SK-N-SH treated with all-trans-retinoic acid at 6 μM for 48 hours (cell line): Measurements from ENCODE around the gene FAM229A.

Source experiments
- ATAC-seq: fragments of 200-7000 bp; cut with Tn5 transposase; 3 replicates; pipeline ENCODE4 v1.9.1; 2020; ENCODE audit warnings: mild to moderate bottlenecking, moderate library complexity
- ARNTL ChIP-seq: fragments of 450-650 bp; formaldehyde crosslinking; IDR thresholded peaks from 2 replicates; pipeline ENCODE4 v1.5.0; 2020; ENCODE audit warnings: low read depth, mild to moderate bottlenecking, moderate library complexity, borderline replicate concordance
- BACH2 ChIP-seq: fragments of 250-450 bp; sonication (Bioruptor Pico); IDR thresholded peaks from 2 replicates; pipeline ENCODE4 v1.9.0; 2021; ENCODE audit warnings: mild to moderate bottlenecking, borderline replicate concordance
- CREB5 ChIP-seq: fragments of 250-450 bp; sonication (Bioruptor Pico); IDR thresholded peaks from 2 replicates; pipeline ENCODE4 v1.5.1; 2020; ENCODE audit warnings: low read depth, mild to moderate bottlenecking, moderate library complexity
- CSDC2 ChIP-seq: fragments of 250-450 bp; sonication (Bioruptor Pico); IDR thresholded peaks from 2 replicates; pipeline ENCODE4 v1.5.0; 2020; ENCODE audit warnings: mild to moderate bottlenecking, moderate library complexity
- ESRRG ChIP-seq: fragments of 250-450 bp; sonication (Bioruptor Pico); IDR thresholded peaks from 2 replicates; pipeline ENCODE4 v1.6.1; 2021; ENCODE audit warnings: mild to moderate bottlenecking
- GLIS3 ChIP-seq: fragments of 250-450 bp; sonication (Bioruptor Pico); IDR thresholded peaks from 2 replicates; pipeline ENCODE4 v1.5.0; 2020; ENCODE audit warnings: mild to moderate bottlenecking, moderate library complexity
- ISL1 ChIP-seq: fragments of 250-450 bp; sonication (Bioruptor Pico); IDR thresholded peaks from 2 replicates; pipeline ENCODE4 v2.1.2; 2022; ENCODE audit warnings: mild to moderate bottlenecking, moderate library complexity
- OSR1 ChIP-seq: fragments of 250-450 bp; sonication (Bioruptor Pico); IDR thresholded peaks from 2 replicates; pipeline ENCODE4 v1.8.0; 2022; ENCODE audit warnings: moderate library complexity, mild to moderate bottlenecking, inconsistent platforms
- PATZ1 ChIP-seq: fragments of 250-450 bp; sonication (Bioruptor Pico); IDR thresholded peaks from 2 replicates; pipeline ENCODE4 v1.8.0; 2020; ENCODE audit warnings: mild to moderate bottlenecking, moderate library complexity, borderline replicate concordance
- PPARA ChIP-seq: fragments of 250-450 bp; sonication (Bioruptor Pico); IDR thresholded peaks from 2 replicates; pipeline ENCODE4 v1.5.0; 2020; ENCODE audit warnings: mild to moderate bottlenecking, borderline replicate concordance
- RARB ChIP-seq: fragments of 250-450 bp; sonication (Bioruptor Pico); IDR thresholded peaks from 2 replicates; pipeline ENCODE4 v1.8.0; 2021; ENCODE audit warnings: mild to moderate bottlenecking, moderate library complexity
- SNAI2 ChIP-seq: fragments of 250-450 bp; sonication (Bioruptor Pico); IDR thresholded peaks from 2 replicates; pipeline ENCODE4 v1.5.0; 2020; ENCODE audit warnings: mild to moderate bottlenecking, moderate library complexity
- TCF4 ChIP-seq: fragments of 250-450 bp; sonication (Bioruptor Pico); IDR thresholded peaks from 2 replicates; pipeline ENCODE4 v1.8.0; 2021; ENCODE audit warnings: mild to moderate bottlenecking, moderate library complexity, borderline replicate concordance
- TOX ChIP-seq: fragments of 250-450 bp; sonication (Bioruptor Pico); IDR thresholded peaks from 2 replicates; pipeline ENCODE4 v1.8.0; 2021; ENCODE audit warnings: mild to moderate bottlenecking, moderate library complexity, borderline replicate concordance
- ZC3H10 ChIP-seq: fragments of 250-450 bp; sonication (Bioruptor Pico); IDR thresholded peaks from 2 replicates; pipeline ENCODE4 v1.5.1; 2021; ENCODE audit warnings: mild to moderate bottlenecking, moderate library complexity
- ZFP30 ChIP-seq: fragments of 450-650 bp; formaldehyde crosslinking; IDR thresholded peaks from 2 replicates; pipeline ENCODE4 v1.5.0; 2022; ENCODE audit warnings: mild to moderate bottlenecking, moderate library complexity
- ZNF565 ChIP-seq: fragments of 450-650 bp; formaldehyde crosslinking; conservative IDR thresholded peaks from 2 replicates; pipeline ENCODE4 v1.5.0; 2020; ENCODE audit warnings: low read depth, mild to moderate bottlenecking, moderate library complexity
- ZNF70 ChIP-seq: fragments of 450-650 bp; formaldehyde crosslinking; IDR thresholded peaks from 2 replicates; pipeline ENCODE4 v1.5.0; 2020; ENCODE audit warnings: mild to moderate bottlenecking, moderate library complexity
- ZNF8 ChIP-seq: fragments of 450-650 bp; formaldehyde crosslinking; IDR thresholded peaks from 2 replicates; pipeline ENCODE4 v1.5.0; 2020; ENCODE audit warnings: mild to moderate bottlenecking, moderate library complexity
- TF ChIP-seq, protein P1 (sequence below): fragments of 250-450 bp; sonication (Bioruptor Pico); IDR thresholded peaks from 2 replicates; pipeline ENCODE4 v1.8.0; 2021; ENCODE audit warnings: low read depth, mild to moderate bottlenecking, moderate library complexity, borderline replicate concordance
- TF ChIP-seq, protein P2 (sequence below): fragments of 250-450 bp; sonication (Bioruptor Pico); IDR thresholded peaks from 2 replicates; pipeline ENCODE4 v1.5.1; 2021; ENCODE audit warnings: mild to moderate bottlenecking, moderate library complexity
- TF ChIP-seq, protein P3 (sequence below): fragments of 250-450 bp; sonication (Bioruptor Pico); IDR thresholded peaks from 2 replicates; pipeline ENCODE4 v1.5.0; 2020; ENCODE audit warnings: mild to moderate bottlenecking, moderate library complexity

FAM229A gene

DNA sequence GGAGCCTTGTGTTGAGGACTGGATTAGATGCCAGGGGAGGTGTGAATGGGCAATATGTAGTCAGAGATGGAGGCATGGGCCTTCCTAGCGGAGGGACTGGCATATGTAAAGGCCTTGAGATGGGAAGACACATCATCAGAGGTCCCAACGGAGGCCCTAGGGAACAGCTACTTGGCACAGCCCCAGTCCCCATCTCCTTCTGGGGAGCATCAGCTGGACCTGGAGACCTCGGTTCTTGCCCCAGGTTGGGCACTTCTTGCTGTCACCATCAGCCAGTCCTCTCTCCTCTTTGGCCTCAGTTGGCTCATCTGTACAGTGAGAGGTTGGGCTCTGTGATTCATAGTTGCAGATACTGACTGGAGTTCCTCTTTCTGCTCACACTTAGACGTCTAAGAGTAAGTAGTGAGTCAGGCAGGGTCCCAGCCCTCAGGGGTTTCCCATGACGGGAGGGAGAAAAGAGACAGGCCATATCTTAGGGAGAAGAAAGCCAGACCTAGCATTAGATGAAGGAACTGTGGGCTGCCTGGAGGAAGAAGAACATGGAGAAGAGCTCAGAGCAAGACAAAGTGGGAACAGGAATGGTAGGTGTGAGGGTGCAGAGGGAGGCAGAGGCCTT, 22.8 kb downstream of the FAM229A start:
- no peak for ATAC-seq
- TF ChIP-seq PATZ1 (CRISPR knock-in tag): no peak
- no peak for TF ChIP-seq SNAI2 (CRISPR knock-in tag)
- no peak for TF ChIP-seq ISL1 (CRISPR knock-in tag)
- TF ChIP-seq, protein P1, sequence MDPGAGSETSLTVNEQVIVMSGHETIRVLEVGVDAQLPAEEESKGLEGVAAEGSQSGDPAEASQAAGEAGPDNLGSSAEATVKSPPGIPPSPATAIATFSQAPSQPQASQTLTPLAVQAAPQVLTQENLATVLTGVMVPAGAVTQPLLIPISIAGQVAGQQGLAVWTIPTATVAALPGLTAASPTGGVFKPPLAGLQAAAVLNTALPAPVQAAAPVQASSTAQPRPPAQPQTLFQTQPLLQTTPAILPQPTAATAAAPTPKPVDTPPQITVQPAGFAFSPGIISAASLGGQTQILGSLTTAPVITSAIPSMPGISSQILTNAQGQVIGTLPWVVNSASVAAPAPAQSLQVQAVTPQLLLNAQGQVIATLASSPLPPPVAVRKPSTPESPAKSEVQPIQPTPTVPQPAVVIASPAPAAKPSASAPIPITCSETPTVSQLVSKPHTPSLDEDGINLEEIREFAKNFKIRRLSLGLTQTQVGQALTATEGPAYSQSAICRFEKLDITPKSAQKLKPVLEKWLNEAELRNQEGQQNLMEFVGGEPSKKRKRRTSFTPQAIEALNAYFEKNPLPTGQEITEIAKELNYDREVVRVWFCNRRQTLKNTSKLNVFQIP: no peak
- no peak for TF ChIP-seq TCF4 (CRISPR knock-in tag)
- TF ChIP-seq ZFP30 (CRISPR knock-in tag): no peak
- TF ChIP-seq, protein P2, sequence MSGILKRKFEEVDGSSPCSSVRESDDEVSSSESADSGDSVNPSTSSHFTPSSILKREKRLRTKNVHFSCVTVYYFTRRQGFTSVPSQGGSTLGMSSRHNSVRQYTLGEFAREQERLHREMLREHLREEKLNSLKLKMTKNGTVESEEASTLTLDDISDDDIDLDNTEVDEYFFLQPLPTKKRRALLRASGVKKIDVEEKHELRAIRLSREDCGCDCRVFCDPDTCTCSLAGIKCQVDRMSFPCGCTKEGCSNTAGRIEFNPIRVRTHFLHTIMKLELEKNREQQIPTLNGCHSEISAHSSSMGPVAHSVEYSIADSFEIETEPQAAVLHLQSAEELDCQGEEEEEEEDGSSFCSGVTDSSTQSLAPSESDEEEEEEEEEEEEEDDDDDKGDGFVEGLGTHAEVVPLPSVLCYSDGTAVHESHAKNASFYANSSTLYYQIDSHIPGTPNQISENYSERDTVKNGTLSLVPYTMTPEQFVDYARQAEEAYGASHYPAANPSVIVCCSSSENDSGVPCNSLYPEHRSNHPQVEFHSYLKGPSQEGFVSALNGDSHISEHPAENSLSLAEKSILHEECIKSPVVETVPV (CRISPR knock-in tag): no peak
- TF ChIP-seq BACH2 (CRISPR knock-in tag): no peak
- TF ChIP-seq ARNTL (CRISPR knock-in tag): no peak
- TF ChIP-seq CREB5 (CRISPR knock-in tag): no peak
- no peak for TF ChIP-seq ZNF8 (CRISPR knock-in tag)
- TF ChIP-seq PPARA (CRISPR knock-in tag): no peak
- TF ChIP-seq GLIS3 (CRISPR knock-in tag): no peak
- no peak for TF ChIP-seq ZNF565 (CRISPR knock-in tag)
- TF ChIP-seq ZNF70 (CRISPR knock-in tag): no peak
- no peak for TF ChIP-seq RARB (CRISPR knock-in tag)
- TF ChIP-seq, protein P3, sequence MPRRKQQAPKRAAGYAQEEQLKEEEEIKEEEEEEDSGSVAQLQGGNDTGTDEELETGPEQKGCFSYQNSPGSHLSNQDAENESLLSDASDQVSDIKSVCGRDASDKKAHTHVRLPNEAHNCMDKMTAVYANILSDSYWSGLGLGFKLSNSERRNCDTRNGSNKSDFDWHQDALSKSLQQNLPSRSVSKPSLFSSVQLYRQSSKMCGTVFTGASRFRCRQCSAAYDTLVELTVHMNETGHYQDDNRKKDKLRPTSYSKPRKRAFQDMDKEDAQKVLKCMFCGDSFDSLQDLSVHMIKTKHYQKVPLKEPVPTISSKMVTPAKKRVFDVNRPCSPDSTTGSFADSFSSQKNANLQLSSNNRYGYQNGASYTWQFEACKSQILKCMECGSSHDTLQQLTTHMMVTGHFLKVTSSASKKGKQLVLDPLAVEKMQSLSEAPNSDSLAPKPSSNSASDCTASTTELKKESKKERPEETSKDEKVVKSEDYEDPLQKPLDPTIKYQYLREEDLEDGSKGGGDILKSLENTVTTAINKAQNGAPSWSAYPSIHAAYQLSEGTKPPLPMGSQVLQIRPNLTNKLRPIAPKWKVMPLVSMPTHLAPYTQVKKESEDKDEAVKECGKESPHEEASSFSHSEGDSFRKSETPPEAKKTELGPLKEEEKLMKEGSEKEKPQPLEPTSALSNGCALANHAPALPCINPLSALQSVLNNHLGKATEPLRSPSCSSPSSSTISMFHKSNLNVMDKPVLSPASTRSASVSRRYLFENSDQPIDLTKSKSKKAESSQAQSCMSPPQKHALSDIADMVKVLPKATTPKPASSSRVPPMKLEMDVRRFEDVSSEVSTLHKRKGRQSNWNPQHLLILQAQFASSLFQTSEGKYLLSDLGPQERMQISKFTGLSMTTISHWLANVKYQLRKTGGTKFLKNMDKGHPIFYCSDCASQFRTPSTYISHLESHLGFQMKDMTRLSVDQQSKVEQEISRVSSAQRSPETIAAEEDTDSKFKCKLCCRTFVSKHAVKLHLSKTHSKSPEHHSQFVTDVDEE (CRISPR knock-in tag): no peak
- TF ChIP-seq ESRRG: no peak
- no peak for TF ChIP-seq TOX (CRISPR knock-in tag)
- TF ChIP-seq ZC3H10 (CRISPR knock-in tag): no peak

DNA sequence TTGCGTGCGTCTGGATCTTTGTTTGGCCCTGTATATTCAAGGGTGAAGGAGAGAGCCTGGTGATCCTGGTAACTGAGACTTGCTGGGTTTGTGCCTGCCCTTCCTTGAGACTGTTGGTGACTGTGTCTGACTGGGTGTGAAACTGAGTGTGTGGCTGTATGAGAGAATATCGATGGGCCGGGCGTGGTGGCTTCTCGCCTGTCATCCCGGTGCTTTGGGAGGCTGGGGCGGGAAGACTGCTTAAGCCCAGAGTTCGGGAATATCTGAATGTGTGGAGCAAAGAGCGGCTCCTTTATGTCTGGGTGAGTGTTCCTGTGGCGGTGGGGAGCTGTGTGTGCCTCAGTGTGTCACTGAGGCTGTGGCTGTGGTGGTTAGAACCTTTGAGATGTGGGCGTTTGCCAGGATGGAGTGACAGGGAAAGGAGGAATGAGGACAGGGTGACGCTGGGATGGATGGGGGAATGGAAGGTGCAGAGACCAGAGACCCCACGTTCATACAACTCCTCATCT, 23.6 kb downstream of the FAM229A start:
- ATAC-seq: no peak
- TF ChIP-seq CREB5 (CRISPR knock-in tag): no peak
- no peak for TF ChIP-seq ZC3H10 (CRISPR knock-in tag)
- TF ChIP-seq ZNF8 (CRISPR knock-in tag): no peak
- TF ChIP-seq CSDC2 (CRISPR knock-in tag): no peak
- no peak for TF ChIP-seq BACH2 (CRISPR knock-in tag)
- TF ChIP-seq, protein P3 (CRISPR knock-in tag): no peak
- no peak for TF ChIP-seq TCF4 (CRISPR knock-in tag)
- TF ChIP-seq GLIS3 (CRISPR knock-in tag): no peak
- no peak for TF ChIP-seq OSR1 (CRISPR knock-in tag)
- TF ChIP-seq, protein P1: no peak
- TF ChIP-seq PPARA (CRISPR knock-in tag): no peak
- no peak for TF ChIP-seq ZFP30 (CRISPR knock-in tag)
